CD14-positive monocyte (primary cell): Measurements from ENCODE around the gene ITPK1. TPM values are rescaled to one million over a fixed set of nuclear protein-coding genes. Genes with fewer than 3 reads are reported as not detected.

Source experiments
- DNase-seq, 3 donors: peaks; one replicate each; pipeline ENCODE4 v3.0.0-alpha.2; 2011 to 2022
- H2AFZ ChIP-seq: 2 replicates; pipeline ENCODE4 v1.6.0; 2012; ENCODE audit warnings: mild to moderate bottlenecking, low read depth, low read length, inconsistent platforms; ENCODE audit not compliant: insufficient read depth, poor library complexity, severe bottlenecking
- H3K27ac ChIP-seq, 2 donors: 1 replicate in 1 of 2; 2 replicates in 1 of 2; pipeline ENCODE4 v1.5.1; 2012 to 2013; ENCODE audit warnings: low read length in 2 of 2, control low read depth in 1 of 2, inconsistent platforms in 1 of 2, low read depth in 1 of 2, mild to moderate bottlenecking in 1 of 2
- H3K27me3 ChIP-seq, 2 donors: one replicate each; pipeline versions ENCODE4 v1.6.0 to v1.6.1; 2011 to 2013; ENCODE audit warnings: low read length in 2 of 2; ENCODE audit not compliant: control insufficient read depth in 2 of 2, insufficient read depth in 2 of 2
- H3K36me3 ChIP-seq, 2 donors: replicated peaks in 1 of 2; 1 replicate in 1 of 2; 2 replicates in 1 of 2; pipeline versions ENCODE4 v1.5.1 to v1.6.1; 2012 to 2013; ENCODE audit warnings: low read length in 2 of 2, control low read depth in 1 of 2, inconsistent platforms in 1 of 2, mild to moderate bottlenecking in 1 of 2; ENCODE audit not compliant: insufficient read depth in 2 of 2, control insufficient read depth in 1 of 2
- H3K4me1 ChIP-seq, 2 donors: 1 replicate in 1 of 2; 2 replicates in 1 of 2; pipeline versions ENCODE4 v1.5.1 to v1.6.1; 2012 to 2013; ENCODE audit warnings: low read length in 2 of 2, control low read depth in 1 of 2, inconsistent platforms in 1 of 2, mild to moderate bottlenecking in 1 of 2, moderate library complexity in 1 of 2; ENCODE audit not compliant: insufficient read depth in 2 of 2, control insufficient read depth in 1 of 2
- H3K4me2 ChIP-seq: replicated peaks from 2 replicates; pipeline ENCODE3; 2012; ENCODE audit warnings: low read length, moderate library complexity, mild to moderate bottlenecking; ENCODE audit not compliant: poor library complexity, severe bottlenecking; ENCODE audit errors: extremely low read depth
- H3K4me3 ChIP-seq, 3 experiments: fragments of 200-600 bp in 1 of 3; sonication (generic) in 1 of 3; replicated peaks in 1 of 3; 1 replicate in 2 of 3; 2 replicates in 1 of 3; pipeline ENCODE4 v1.5.1; 2011 to 2013; ENCODE audit warnings: low read length in 3 of 3, mild to moderate bottlenecking in 3 of 3, control low read depth in 2 of 3, low read depth in 2 of 3, inconsistent platforms in 1 of 3, moderate library complexity in 1 of 3
- H3K79me2 ChIP-seq: 2 replicates; pipeline ENCODE4 v1.6.0; 2012; ENCODE audit warnings: mild to moderate bottlenecking, control low read depth, inconsistent platforms, low read length, moderate library complexity; ENCODE audit not compliant: insufficient read depth
- H3K9ac ChIP-seq: 2 replicates; pipeline ENCODE4 v1.6.0; 2017; ENCODE audit warnings: low read length, mild to moderate bottlenecking; ENCODE audit not compliant: insufficient read depth, poor library complexity, severe bottlenecking
- H3K9me3 ChIP-seq, 2 donors: replicated peaks in 1 of 2; 1 replicate in 1 of 2; 2 replicates in 1 of 2; pipeline versions ENCODE4 v1.5.1 to v1.6.1; 2012 to 2013; ENCODE audit warnings: low read length in 2 of 2, control low read depth in 1 of 2; ENCODE audit not compliant: control insufficient read depth in 1 of 2, insufficient read depth in 1 of 2
- H4K20me1 ChIP-seq: 2 replicates; pipeline ENCODE4 v1.6.0; 2012; ENCODE audit warnings: mild to moderate bottlenecking, low read length, control low read depth, moderate library complexity; ENCODE audit not compliant: insufficient read depth
- H3K27ac Mint-ChIP-seq, 7 donors: one replicate each; pipeline ENCODE4 v1.8.0; 2020; ENCODE audit warnings: mild to moderate bottlenecking in 7 of 7, mixed read lengths in 7 of 7, moderate library complexity in 6 of 7, inconsistent platforms in 2 of 7
- H3K27me3 Mint-ChIP-seq, 3 donors: one replicate each; pipeline ENCODE4 v1.8.0; 2021 to 2022; ENCODE audit warnings: low read depth in 3 of 3, mild to moderate bottlenecking in 3 of 3, mixed read lengths in 3 of 3, moderate library complexity in 3 of 3, inconsistent platforms in 1 of 3
- H3K36me3 Mint-ChIP-seq, 2 donors: one replicate each; pipeline ENCODE4 v1.8.0; 2020; ENCODE audit warnings: mixed read lengths in 2 of 2, inconsistent platforms in 1 of 2, mild to moderate bottlenecking in 1 of 2
- H3K4me1 Mint-ChIP-seq: one replicate; pipeline ENCODE4 v1.8.0; 2020; ENCODE audit warnings: mild to moderate bottlenecking, mixed read lengths
- H3K4me3 Mint-ChIP-seq, 2 donors: one replicate each; pipeline ENCODE4 v1.8.0; 2020; ENCODE audit warnings: mild to moderate bottlenecking in 2 of 2, mixed read lengths in 2 of 2, moderate library complexity in 1 of 2
- H3K9me3 Mint-ChIP-seq, 7 donors: one replicate each; pipeline ENCODE4 v1.8.0; 2020 to 2022; ENCODE audit warnings: mixed read lengths in 7 of 7, mild to moderate bottlenecking in 6 of 7, moderate library complexity in 6 of 7, inconsistent platforms in 2 of 7
- CTCF ChIP-seq: fragments of 200-600 bp; IDR thresholded peaks from one replicate; pipeline ENCODE4 v1.8.0; 2022; ENCODE audit warnings: antibody characterized with exemption, mild to moderate bottlenecking
- WGBS: methylation state at CpG from one replicate; pipeline ENCODE4 v1.1.5; 2013; ENCODE audit warnings: missing lambda C conversion rate; ENCODE audit not compliant: insufficient coverage; 5-methylcytosine and 5-hydroxymethylcytosine counted together
- intact Hi-C, 2 donors: fragments of 100-400 bp; cut with micrococcal nuclease; formaldehyde crosslinking; loops; one replicate each; pipeline versions ENCODE4 v1.15.0 to v1.15.1; 2023
- polyA plus RNA-seq, 3 donors: library from polyadenylated mRNA; depleted of rRNA in 1 of 3; unstranded in 2 of 3; stranded (reverse) in 1 of 3; fragments of 300-500 nt in 2 of 3; fragments of >200 nt in 1 of 3; fragmentation: Illumina TruSeq in 2 of 3; gene quantifications; 1 replicate in 2 of 3; 2 replicates in 1 of 3; pipeline ENCODE4 v1.2.3, GENCODE V29; 2012 to 2021

The ITPK1 gene
- polyA plus RNA-seq, 3 donors = 57.1 to 144 (median 63.0) TPM

- Histone ChIP-seq H3K4me2 (no peak overlapping the region), H3K9me3 (peaks cover 11 to 22% of the 10 kb centered on the region in 2 donors), H4K20me1 (peaks cover 93% of the 10 kb centered on the region), H3K27me3 (no peaks in the 10 kb centered on the region), H3K79me2 (peaks cover 81% of the 10 kb centered on the region), H3K36me3 (peaks cover 39 to 100% of the 10 kb centered on the region in 2 donors), H3K4me1 (no peaks in the 10 kb centered on the region), H2AFZ (no peak overlapping the region), H3K4me3 (no peak overlapping the region), H3K27ac (peak overlapping the region in 1 of 2 donors; percentile 47), H3K9ac (no peak overlapping the region)
- Mint-ChIP-seq H3K4me1 (peaks cover 3% of the 10 kb centered on the region), H3K4me3 (no peak overlapping the region), H3K27me3 (peaks cover 0 to 2% (median 0%) of the 10 kb centered on the region in 3 donors), H3K36me3 (peaks cover 67 to 93% of the 10 kb centered on the region in 2 donors), H3K9me3 (peaks cover 6 to 19% (median 14%) of the 10 kb centered on the region in 7 donors), H3K27ac (peak overlapping the region in 4 of 7 donors; percentile 27 to 67 (median 30))
- TF ChIP-seq CTCF = no peak
- intact Hi-C loops = no loop called here
- 95% methylated on average over 4 of the region's 4 CpGs for WGBS
- DNase-seq = no peak
Observed at GRCh38 chr14:92985521-92985920, 130.2 kb downstream of the ITPK1 start.

GRCh38 chr14:92984896-92985295 is 130.8 kb downstream of the ITPK1 start:
- no peak for DNase-seq
- no peak overlapping the region for H3K4me3 Mint-ChIP-seq

More at GRCh38 chr14:92984896-92985295, 130.8 kb downstream of the ITPK1 start:
- peaks cover 12 to 26% (median 20%) of the 10 kb centered on the region in 7 donors for H3K9me3 Mint-ChIP-seq
- H3K27me3 ChIP-seq = no peaks in the 10 kb centered on the region
- no peak overlapping the region for H3K4me2 ChIP-seq
- H3K36me3 Mint-ChIP-seq = peaks cover 68 to 93% of the 10 kb centered on the region in 2 donors
- peaks cover 87% of the 10 kb centered on the region for H4K20me1 ChIP-seq
- peaks cover 0 to under 1% (median 0%) of the 10 kb centered on the region in 3 donors for H3K27me3 Mint-ChIP-seq
- H3K9ac ChIP-seq = no peak overlapping the region
- intact Hi-C loops = no loop called here
- WGBS = 100% methylated on average over 3 of the region's 4 CpGs
- no peaks in the 10 kb centered on the region for H3K4me1 Mint-ChIP-seq
- peaks cover 39 to 100% of the 10 kb centered on the region in 2 donors for H3K36me3 ChIP-seq
- no peak overlapping the region for H3K4me3 ChIP-seq
- no peak for TF ChIP-seq CTCF
- H3K79me2 ChIP-seq = peaks cover 87% of the 10 kb centered on the region
- peak overlapping the region in 2 of 7 donors; percentile 3 for H3K27ac Mint-ChIP-seq
- no peak overlapping the region for H3K27ac ChIP-seq
- H3K4me1 ChIP-seq = no peaks in the 10 kb centered on the region
- no peak overlapping the region for H2AFZ ChIP-seq
- peaks cover 17 to 28% of the 10 kb centered on the region in 2 donors for H3K9me3 ChIP-seq
